Activated T-cell treated with anti-CD3 and anti-CD28 coated beads for 1 hour (primary cell): ENCODE data around the gene TRPM8.

Experiments used
- DNase-seq: peaks from one replicate; pipeline ENCODE4 v3.0.0-alpha.2; 2020; ENCODE audit warnings: low read depth

The TRPM8 gene

DNA sequence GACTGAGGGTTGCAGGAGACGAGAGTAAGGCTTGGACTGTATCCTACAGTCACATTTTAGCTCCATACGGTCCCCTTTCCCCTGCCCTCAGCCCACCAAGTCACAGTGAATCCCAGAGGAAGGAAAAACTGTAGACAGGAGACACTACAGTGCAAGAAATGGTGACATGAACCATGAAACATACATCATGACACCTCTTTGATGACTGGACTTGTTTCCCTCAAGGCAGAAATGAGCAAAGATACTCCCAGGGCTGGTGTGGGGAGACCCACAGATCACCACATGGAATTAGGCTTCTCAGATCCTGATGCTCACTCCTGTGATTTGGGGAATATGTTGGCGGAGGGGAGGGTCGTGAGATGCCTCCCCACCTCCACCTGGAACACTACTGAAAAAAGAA, 85.1 kb downstream of the TRPM8 start:
- DNase-seq: no peak

DNA sequence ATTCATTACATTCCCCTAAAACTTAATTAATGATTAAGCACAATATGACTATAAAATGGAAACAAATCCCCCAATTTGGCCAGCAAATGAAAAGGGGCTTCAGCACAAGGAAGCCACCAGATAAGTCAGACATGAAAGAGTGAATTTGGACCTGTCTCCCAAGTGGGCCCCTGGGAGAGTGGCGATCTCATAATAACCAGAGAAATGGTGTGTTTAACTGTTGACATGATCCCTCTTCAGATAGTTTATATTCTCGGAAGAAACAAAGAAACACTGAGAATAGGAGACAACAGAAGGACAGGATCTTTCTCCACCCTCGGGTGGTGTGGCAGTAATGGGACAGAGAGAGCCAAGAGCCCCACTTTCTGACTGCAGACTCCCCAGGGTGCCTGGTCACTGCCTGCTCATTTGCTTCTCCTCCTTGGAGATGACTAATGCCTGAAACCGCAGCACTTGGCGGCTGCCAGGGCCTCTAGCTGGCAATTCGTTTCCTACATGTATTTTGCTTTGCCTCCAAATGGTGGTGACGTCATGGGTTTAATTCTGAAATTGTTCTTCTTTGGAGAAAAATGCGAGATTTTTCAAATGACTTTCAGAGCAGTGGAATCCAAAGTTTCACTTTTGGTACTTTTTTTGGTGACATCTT, 86.9 kb downstream of the TRPM8 start:
- no peak for DNase-seq

- DNase-seq: no peak
Measured at GRCh38 chr2:234005126-234005525, 88.0 kb downstream of the TRPM8 start.

DNA sequence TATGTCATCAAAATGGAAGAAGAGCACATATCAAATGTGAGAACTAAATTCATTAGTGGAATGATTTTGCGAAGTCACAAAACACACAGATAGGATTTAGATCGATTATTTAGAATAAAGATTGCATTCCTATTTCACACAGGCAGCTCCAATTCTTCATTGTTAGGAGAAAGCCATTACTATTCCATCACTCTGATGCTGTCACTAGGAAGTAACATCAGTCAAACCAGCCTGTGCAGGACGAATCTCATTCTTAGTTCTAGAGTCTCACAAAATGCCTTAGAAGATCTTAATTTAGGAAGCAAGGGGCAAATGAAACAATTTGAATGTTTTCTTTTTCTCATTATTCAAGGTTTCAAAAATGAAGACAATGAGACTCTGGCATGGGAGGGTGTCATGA, 89.3 kb downstream of the TRPM8 start:
- DNase-seq: no peak

- DNase-seq: no peak
Measured at GRCh38 chr2:234014427-234014826, 97.3 kb downstream of the TRPM8 start.

DNA sequence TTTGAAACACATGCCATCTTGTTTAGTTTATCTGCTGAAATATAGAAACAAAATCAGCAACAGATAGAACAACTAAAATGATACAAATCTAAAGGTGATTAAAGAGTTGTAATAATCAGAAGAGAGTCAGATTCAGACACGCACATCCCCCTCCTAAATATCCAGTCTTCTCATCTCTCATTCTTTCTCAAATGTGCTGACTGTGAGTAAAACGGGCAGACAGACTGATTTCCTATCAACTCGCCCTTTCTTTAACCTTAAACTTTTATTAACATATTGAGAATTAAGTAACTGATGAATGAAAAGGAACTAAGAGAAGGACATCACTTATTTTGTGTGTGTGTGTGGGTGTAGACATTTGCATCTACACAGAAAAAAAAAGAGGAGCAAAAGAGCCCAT, 98.7 kb downstream of the TRPM8 start:
- no peak for DNase-seq

DNA sequence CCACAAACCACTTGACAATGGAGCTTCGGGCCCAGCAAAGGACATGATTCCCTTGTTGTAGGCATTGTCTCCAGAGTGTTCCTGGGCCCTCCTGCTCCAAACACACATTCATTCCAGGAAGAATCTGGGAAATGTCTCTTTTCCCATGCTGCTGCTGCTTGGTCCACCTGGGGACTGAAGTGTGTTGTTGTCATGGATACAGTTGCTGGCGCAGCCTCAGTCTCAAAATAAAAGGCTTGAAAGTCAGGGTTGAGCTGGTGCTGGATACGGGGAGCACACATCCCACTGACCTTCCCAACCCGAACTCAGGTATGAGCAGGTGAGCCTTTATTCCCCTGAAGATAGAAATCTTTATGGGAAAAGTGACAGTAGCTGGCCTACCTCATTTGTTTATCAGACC, 102.7 kb downstream of the TRPM8 start:
- no peak for DNase-seq

DNA sequence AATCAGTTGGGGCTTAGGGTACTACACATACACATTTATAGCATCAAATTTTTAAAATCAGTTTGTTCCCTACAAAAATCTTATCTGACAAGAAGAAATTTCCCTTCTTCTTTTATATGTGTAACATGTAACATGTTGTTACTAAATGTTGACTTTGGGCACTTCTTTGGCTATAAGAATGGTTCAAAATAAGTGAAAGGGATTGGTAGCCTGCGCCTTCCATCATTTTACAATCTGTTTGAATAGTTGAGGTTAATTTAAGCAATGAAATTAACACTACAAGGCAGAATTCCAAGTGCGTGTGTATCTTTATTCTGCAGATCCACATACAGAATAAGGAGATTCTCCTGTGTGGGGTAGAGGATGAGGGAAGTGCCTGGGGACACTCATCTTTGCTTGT, 103.2 kb downstream of the TRPM8 start:
- no peak for DNase-seq

- no peak for DNase-seq
Measured at GRCh38 chr2:234022424-234022823, 105.3 kb downstream of the TRPM8 start.

GRCh38 chr2:234024304-234024703, 107.1 kb downstream of the TRPM8 start:
- no peak for DNase-seq

- no peak for DNase-seq
Measured at GRCh38 chr2:234025466-234025865, 108.3 kb downstream of the TRPM8 start.

DNA sequence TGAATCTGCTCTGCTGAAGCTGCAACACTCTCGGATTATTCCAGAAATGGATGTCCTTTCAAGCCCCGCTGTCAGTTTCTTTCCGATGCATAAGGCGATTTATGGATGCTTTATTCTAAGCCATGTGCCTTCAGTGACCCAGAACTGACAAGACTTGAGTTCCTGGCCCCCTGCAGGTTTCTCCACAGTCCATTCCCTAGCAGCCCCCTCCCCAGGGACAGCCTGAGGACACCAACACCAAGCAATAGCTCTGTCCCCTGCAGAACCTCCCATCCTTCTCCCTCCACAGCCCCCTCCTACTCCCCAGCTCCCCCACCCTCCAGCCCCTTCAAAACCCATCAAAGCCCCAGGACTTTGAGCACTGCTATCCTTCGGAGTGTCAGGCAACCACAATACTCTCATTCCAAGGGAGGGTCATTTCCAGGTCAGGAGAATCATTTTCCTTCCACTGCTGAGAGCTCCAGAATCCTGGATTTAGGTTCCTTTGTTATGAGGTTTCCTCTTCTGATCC, 108.8 kb downstream of the TRPM8 start:
- DNase-seq: no peak

DNA sequence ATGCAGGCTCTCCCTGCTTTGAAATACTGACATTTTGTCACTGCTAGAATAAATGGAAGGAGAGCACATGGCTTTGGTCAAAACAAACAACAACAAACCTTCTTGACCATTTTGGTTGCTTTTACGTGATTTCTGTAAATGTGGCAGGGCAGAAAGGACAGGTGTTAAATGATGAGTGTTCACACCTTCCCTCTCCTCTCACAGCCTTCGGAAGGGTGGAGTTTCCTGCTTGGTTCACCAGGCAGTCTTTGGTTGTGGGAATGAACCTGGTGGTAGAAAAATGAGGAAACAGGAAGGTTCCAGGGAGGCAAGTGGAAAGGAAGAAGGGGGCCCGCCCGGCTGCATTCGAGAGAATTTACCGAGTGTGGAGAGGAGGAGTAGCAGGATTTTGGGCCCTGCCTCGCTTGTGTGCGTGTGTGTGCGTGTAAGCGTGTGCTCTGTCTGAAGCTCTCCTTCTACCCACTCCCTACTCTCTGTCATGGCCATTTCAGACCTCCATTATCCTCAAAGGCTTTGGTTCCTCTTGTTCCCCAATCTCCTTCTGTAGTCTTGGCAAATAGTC, 109.6 kb downstream of the TRPM8 start:
- no peak for DNase-seq

DNA sequence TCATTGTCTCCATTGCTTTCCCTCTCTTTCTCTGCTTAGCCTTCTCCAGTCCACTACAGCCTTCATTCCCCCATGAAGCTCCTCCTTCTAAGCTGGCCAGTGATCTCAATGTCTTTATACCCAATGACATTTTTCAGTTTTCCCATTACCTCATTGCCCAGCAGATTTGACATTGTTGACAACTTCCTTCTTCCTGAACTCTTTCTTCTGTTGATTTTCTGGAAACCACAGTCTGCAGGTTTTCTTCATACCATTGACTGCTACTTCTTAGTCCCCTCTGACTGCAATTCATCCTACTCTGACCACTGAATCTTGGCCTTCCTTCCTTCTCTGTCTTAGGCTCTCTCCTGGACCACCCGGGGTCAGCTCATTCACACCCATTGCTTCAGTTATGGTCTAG, 110.5 kb downstream of the TRPM8 start:
- no peak for DNase-seq

GRCh38 chr2:234029150-234029733, 112.1 kb downstream of the TRPM8 start:
- no peak for DNase-seq

DNA sequence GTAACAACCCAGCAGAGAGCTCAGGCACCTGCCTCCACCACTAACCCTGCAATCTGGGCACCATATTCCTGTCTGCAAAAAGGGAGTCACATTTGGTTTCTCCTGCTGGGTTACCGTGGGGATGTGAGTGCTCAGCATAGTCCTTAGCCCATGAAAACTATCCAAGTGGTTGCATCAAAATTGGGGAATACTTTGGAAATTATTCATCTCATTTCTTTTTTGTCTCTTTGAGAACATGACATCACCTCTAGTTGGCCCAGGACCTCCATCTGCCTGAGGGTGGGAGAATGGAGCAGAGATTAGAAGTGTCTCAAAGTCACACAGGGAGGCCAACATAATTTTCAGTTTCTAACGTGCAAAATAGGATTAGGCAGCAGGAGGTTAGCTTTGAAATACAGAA, 114.0 kb downstream of the TRPM8 start:
- DNase-seq: no peak

DNA sequence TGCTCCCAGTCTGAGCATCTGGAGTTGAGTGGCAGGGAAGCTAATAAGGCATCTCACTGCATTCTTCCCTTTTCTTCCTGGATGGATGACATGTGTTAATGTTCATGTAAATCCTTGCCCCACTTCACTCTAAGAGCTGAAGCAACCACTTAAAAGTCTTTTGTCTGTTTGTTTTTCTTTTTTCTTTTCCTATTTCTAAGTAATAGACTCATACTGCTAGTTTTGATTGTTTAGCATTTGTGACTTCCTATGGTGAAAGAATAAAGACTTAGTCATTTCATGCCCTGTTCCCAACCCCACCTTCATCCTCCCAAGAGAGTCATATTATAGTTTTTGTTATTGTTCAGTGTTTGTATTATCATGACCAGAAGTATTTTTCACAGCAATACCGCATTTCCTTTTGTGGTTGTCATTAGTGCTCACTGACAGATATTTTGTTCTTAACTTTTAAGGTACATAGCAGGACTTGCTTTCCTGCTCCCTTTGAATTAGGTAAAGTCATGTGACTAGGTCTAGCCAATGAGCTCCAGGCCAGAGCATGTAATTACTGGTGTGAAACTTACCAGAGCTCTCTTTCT, 115.2 kb downstream of the TRPM8 start:
- no peak for DNase-seq

- DNase-seq: no peak
Measured at GRCh38 chr2:234033174-234033573, 116.0 kb downstream of the TRPM8 start.

- DNase-seq: no peak
Measured at GRCh38 chr2:234033885-234034284, 116.7 kb downstream of the TRPM8 start.

- no peak for DNase-seq
Measured at GRCh38 chr2:234038076-234038802, 121.1 kb downstream of the TRPM8 start.

- DNase-seq: no peak
Measured at GRCh38 chr2:234044157-234044556, 127.0 kb downstream of the TRPM8 start.

- no peak for DNase-seq
Measured at GRCh38 chr2:234046521-234046920, 129.3 kb downstream of the TRPM8 start.

GRCh38 chr2:234047361-234047760, 130.2 kb downstream of the TRPM8 start:
- no peak for DNase-seq
